Effector memory CD8-positive, alpha-beta T cell (primary cell): ENCODE data around the gene SCGB2A2.

Source experiments
- ATAC-seq: fragments of 150-1000 bp; cut with Tn5 transposase; replicated peaks from 2 replicates; pipeline ENCODE4 v1.10.0; 2021; ENCODE audit warnings: mild to moderate bottlenecking, moderate library complexity
- DNase-seq, 3 experiments: peaks; one replicate each; pipeline ENCODE4 v3.0.0; 2021
- H3K27ac Mint-ChIP-seq, 2 donors: one replicate each; pipeline ENCODE4 v1.8.0; 2022; ENCODE audit warnings: mild to moderate bottlenecking in 2 of 2, mixed read lengths in 2 of 2, moderate library complexity in 2 of 2
- H3K27me3 Mint-ChIP-seq, 2 donors: one replicate each; pipeline ENCODE4 v1.8.0; 2022; ENCODE audit warnings: mixed read lengths in 2 of 2
- H3K36me3 Mint-ChIP-seq: one replicate; pipeline ENCODE4 v1.8.0; 2022; ENCODE audit warnings: mild to moderate bottlenecking, moderate library complexity, mixed read lengths; ENCODE audit not compliant: insufficient read depth
- H3K4me1 Mint-ChIP-seq, 2 donors: one replicate each; pipeline ENCODE4 v1.8.0; 2022; ENCODE audit warnings: low read depth in 2 of 2, mixed read lengths in 2 of 2
- H3K4me3 Mint-ChIP-seq, 2 donors: one replicate each; pipeline ENCODE4 v1.8.0; 2022; ENCODE audit warnings: mild to moderate bottlenecking in 2 of 2, mixed read lengths in 2 of 2, moderate library complexity in 2 of 2
- H3K9me3 Mint-ChIP-seq, 2 donors: one replicate each; pipeline ENCODE4 v1.8.0; 2022; ENCODE audit warnings: mixed read lengths in 2 of 2

The SCGB2A2 gene

GRCh38 chr11:62260261-62260953 is 9.6 kb upstream of the SCGB2A2 start:
- Mint-ChIP-seq H3K9me3 (no peaks in the 10 kb centered on the region), H3K27me3 (peaks cover 32 to 72% of the 10 kb centered on the region in 2 donors), H3K4me3 (no peak overlapping the region)

GRCh38 chr11:62264004-62264403 is 6.0 kb upstream of the SCGB2A2 start:
- Mint-ChIP-seq H3K4me1 (no peaks in the 10 kb centered on the region), H3K27ac (no peak overlapping the region), H3K27me3 (peaks cover 33 to 65% of the 10 kb centered on the region in 2 donors), H3K9me3 (no peaks in the 10 kb centered on the region), H3K4me3 (no peak overlapping the region), H3K36me3 (no peaks in the 10 kb centered on the region)
- no peak for DNase-seq
- ATAC-seq, result no peak

More at GRCh38 chr11:62260261-62260953, 9.6 kb upstream of the SCGB2A2 start:
- no peak for DNase-seq
- H3K36me3 Mint-ChIP-seq, result no peaks in the 10 kb centered on the region
- H3K4me1 Mint-ChIP-seq, result no peaks in the 10 kb centered on the region
- ATAC-seq, result no peak
- H3K27ac Mint-ChIP-seq, result no peak overlapping the region

DNA sequence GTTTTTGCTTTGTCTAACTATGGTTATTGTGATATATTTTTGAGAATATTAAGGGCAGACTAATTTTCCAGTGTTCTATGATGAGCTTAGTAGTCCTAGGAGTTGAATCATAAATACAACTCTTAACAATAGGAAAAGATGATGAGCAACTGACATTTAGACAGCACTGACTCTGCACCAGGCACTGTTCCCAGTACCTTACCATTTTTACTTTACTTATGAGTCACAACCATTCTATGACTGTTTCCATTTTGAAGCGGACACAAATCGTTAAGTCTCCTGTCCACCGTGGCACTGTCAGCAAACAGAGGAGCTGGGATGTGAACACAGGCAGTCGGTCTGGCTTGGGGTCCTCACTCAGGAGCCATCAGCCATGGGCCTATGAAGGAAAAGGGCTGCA is 3.4 kb upstream of the SCGB2A2 start:
- H3K27ac Mint-ChIP-seq, result no peak overlapping the region
- no peak for DNase-seq

GRCh38 chr11:62267050-62267449 is 2.9 kb upstream of the SCGB2A2 start:
- H3K4me3 Mint-ChIP-seq, result no peak overlapping the region
- H3K9me3 Mint-ChIP-seq, result no peaks in the 10 kb centered on the region
- ATAC-seq (no peak), DNase-seq (no peak)
- peaks cover 41 to 72% of the 10 kb centered on the region in 2 donors for H3K27me3 Mint-ChIP-seq
- H3K4me1 Mint-ChIP-seq, result no peaks in the 10 kb centered on the region
- no peaks in the 10 kb centered on the region for H3K36me3 Mint-ChIP-seq
- H3K27ac Mint-ChIP-seq, result no peak overlapping the region

More for the DNA sequence above, 3.4 kb upstream of the SCGB2A2 start:
- Mint-ChIP-seq H3K4me1 (no peaks in the 10 kb centered on the region), H3K36me3 (no peaks in the 10 kb centered on the region), H3K4me3 (no peak overlapping the region), H3K9me3 (no peaks in the 10 kb centered on the region), H3K27me3 (peaks cover 41 to 69% of the 10 kb centered on the region in 2 donors)
- no peak for ATAC-seq

DNA sequence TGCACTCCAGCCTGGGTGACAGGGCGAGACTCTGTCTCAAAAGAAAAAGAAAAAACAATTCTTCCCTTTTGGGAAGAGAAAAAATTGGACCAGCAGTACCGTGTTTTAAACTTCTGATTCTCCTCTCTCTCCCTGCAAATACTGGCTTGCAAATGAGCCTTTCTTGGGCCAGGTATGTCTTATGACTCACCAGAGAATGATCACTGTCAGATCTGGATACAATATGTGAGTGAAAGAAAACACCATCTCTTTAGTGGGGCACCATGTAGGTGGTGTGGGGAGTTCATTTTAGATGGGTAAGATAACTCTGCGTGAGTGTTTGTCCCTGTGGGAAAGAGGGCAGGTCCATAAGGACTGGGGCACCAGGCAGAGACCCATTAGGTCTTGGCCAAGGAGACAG is 2.4 kb upstream of the SCGB2A2 start:
- DNase-seq (no peak), ATAC-seq (no peak)
- H3K4me3 Mint-ChIP-seq, result no peak overlapping the region
- no peak overlapping the region for H3K27ac Mint-ChIP-seq
- H3K4me1 Mint-ChIP-seq, result no peaks in the 10 kb centered on the region
- no peaks in the 10 kb centered on the region for H3K36me3 Mint-ChIP-seq
- no peaks in the 10 kb centered on the region for H3K9me3 Mint-ChIP-seq
- peaks cover 41 to 72% of the 10 kb centered on the region in 2 donors for H3K27me3 Mint-ChIP-seq

DNA sequence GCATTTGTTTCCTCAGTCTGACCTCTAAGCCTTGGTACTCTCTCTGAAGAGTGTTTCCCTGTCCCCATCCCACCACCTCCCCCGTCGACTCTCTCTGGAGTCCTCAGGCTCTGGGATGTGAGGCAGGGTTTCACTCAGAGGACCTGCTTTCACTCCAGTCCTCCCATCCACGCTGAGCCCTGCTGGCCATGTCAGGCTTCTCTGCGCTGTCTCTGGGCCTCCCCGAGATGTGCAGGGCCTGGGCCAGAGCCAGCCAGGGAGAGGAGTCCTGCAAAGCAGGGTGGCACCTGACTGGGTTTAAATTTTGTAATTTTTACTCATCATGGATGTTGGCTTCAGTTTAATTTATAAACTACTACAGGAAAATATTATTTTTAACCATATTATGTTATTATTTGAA is 3.3 kb downstream of the SCGB2A2 start:
- ATAC-seq (no peak), DNase-seq (no peak)
- Mint-ChIP-seq H3K4me3 (no peak overlapping the region), H3K27me3 (peaks cover 20 to 28% of the 10 kb centered on the region in 2 donors), H3K9me3 (no peaks in the 10 kb centered on the region), H3K4me1 (no peaks in the 10 kb centered on the region), H3K27ac (no peak overlapping the region), H3K36me3 (no peaks in the 10 kb centered on the region)

- H3K27me3 Mint-ChIP-seq, result peaks cover 15 to 22% of the 10 kb centered on the region in 2 donors
- no peaks in the 10 kb centered on the region for H3K9me3 Mint-ChIP-seq
- no peak overlapping the region for H3K27ac Mint-ChIP-seq
- H3K4me3 Mint-ChIP-seq, result no peak overlapping the region
- H3K36me3 Mint-ChIP-seq, result no peaks in the 10 kb centered on the region
- no peak for DNase-seq
- no peak for ATAC-seq
- no peaks in the 10 kb centered on the region for H3K4me1 Mint-ChIP-seq
Measured at GRCh38 chr11:62273789-62274275, 3.9 kb downstream of the SCGB2A2 start.

DNA sequence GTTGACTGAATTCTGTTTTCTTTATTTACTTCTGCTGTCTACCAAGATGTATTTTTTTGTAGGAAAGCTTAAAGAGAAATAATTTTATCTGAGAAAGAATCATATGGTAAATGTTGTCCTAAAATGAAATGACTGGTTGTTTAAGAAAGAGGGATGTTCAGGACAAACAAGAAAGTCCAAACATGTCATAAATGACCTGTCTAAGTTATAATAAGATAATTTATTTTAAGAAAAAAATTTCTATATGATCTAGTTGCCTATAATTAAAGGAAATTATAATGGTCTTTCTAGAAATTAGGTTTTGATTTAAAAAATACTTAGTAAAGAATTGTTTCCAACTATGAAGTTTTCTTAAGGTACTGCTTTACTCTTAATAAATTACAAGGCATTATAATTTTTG is 10.5 kb downstream of the SCGB2A2 start:
- Mint-ChIP-seq H3K27me3 (peaks cover 4 to 12% of the 10 kb centered on the region in 2 donors), H3K4me3 (no peak overlapping the region), H3K4me1 (no peaks in the 10 kb centered on the region), H3K27ac (no peak overlapping the region), H3K36me3 (no peaks in the 10 kb centered on the region), H3K9me3 (no peaks in the 10 kb centered on the region)
- ATAC-seq (no peak), DNase-seq (no peak)

GRCh38 chr11:62295504-62295903 is 25.5 kb downstream of the SCGB2A2 start:
- Mint-ChIP-seq H3K4me3 (no peak overlapping the region), H3K27me3 (peaks cover 46 to 59% of the 10 kb centered on the region in 2 donors), H3K9me3 (no peaks in the 10 kb centered on the region), H3K4me1 (no peaks in the 10 kb centered on the region), H3K36me3 (no peaks in the 10 kb centered on the region), H3K27ac (no peak overlapping the region)
- no peak for ATAC-seq
- no peak for DNase-seq

GRCh38 chr11:62298975-62299374 is 29.0 kb downstream of the SCGB2A2 start, which contains the start of gene SCGB1D4:
TSS of gene SCGB1D4 (minus strand) at chr11:62299075. CDS start at chr11:62299010, 65 bp downstream.
- H3K9me3 Mint-ChIP-seq, result no peaks in the 10 kb centered on the region
- peaks cover 45 to 46% of the 10 kb centered on the region in 2 donors for H3K27me3 Mint-ChIP-seq
- H3K27ac Mint-ChIP-seq, result no peak within 1 kb of the TSS
- DNase-seq (no peak), ATAC-seq (no peak)
- no peaks in the 10 kb centered on the region for H3K36me3 Mint-ChIP-seq
- no peak within 1 kb of the TSS for H3K4me3 Mint-ChIP-seq
- H3K4me1 Mint-ChIP-seq, result no peaks in the 10 kb centered on the region

DNA sequence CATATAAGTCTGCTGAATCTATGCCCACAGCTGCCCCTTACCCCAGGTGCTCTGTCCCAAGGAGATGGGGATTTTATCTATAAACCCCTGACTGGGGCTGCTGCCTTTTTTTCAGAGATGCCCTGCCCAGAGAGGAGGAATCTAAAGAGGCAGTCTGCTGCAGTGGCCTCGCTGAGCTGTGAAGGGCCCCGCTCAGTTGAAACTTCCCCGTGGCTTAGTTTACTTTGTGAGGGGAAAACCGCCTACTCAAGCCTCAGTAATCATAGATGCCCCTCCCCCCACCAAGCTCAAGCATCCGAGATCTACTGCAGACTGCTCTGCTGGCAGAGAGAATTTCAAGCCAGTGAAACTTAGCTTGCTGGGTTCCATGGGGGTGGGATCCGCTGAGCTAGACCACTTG is 36.3 kb downstream of the SCGB2A2 start:
- H3K27ac Mint-ChIP-seq, result no peak overlapping the region
- no peaks in the 10 kb centered on the region for H3K9me3 Mint-ChIP-seq
- H3K36me3 Mint-ChIP-seq, result no peaks in the 10 kb centered on the region
- H3K27me3 Mint-ChIP-seq, result peaks cover 24 to 26% of the 10 kb centered on the region in 2 donors
- no peak for DNase-seq
- ATAC-seq, result no peak
- H3K4me1 Mint-ChIP-seq, result peaks cover 2% of the 10 kb centered on the region in 2 donors
- H3K4me3 Mint-ChIP-seq, result no peak overlapping the region

DNA sequence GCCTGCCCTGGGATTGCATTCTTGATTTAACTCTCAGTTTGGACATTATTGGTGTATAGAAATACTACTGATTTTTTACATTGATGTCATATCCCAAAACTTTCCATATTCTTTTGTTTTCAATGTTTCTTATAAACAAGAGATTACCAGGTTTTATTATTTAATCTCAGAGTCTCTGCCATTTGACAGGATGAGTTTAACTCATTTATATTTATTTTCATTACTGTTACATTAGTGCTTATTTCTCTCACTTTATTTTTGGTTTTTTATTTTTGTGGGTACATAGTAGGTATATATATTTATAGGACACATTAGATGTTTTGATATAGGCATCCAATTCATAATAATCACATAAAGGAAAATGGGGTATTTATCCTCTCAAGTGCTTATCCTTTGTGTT is 38.0 kb downstream of the SCGB2A2 start:
- Mint-ChIP-seq H3K36me3 (no peaks in the 10 kb centered on the region), H3K27me3 (peaks cover 15 to 39% of the 10 kb centered on the region in 2 donors), H3K9me3 (no peaks in the 10 kb centered on the region), H3K4me1 (peaks cover 10 to 13% of the 10 kb centered on the region in 2 donors), H3K27ac (no peak overlapping the region), H3K4me3 (no peak overlapping the region)
- no peak for ATAC-seq
- DNase-seq, result no peak

- H3K9me3 Mint-ChIP-seq, result no peaks in the 10 kb centered on the region
- H3K27me3 Mint-ChIP-seq, result peaks cover 25 to 50% of the 10 kb centered on the region in 2 donors
- no peak overlapping the region for H3K27ac Mint-ChIP-seq
- peaks cover 10 to 13% of the 10 kb centered on the region in 2 donors for H3K4me1 Mint-ChIP-seq
- DNase-seq (no peak), ATAC-seq (no peak)
- H3K4me3 Mint-ChIP-seq, result no peak overlapping the region
- no peaks in the 10 kb centered on the region for H3K36me3 Mint-ChIP-seq
Measured at GRCh38 chr11:62309991-62310390, 40.0 kb downstream of the SCGB2A2 start.

GRCh38 chr11:62315431-62315830 is 45.5 kb downstream of the SCGB2A2 start:
- no peak for ATAC-seq
- Mint-ChIP-seq H3K27me3 (peaks cover 46 to 56% of the 10 kb centered on the region in 2 donors), H3K9me3 (no peaks in the 10 kb centered on the region), H3K4me1 (peaks cover 10 to 13% of the 10 kb centered on the region in 2 donors), H3K36me3 (no peaks in the 10 kb centered on the region), H3K4me3 (no peak overlapping the region), H3K27ac (no peak overlapping the region)
- no peak for DNase-seq
